ENCODE results near the gene CHPF2.

CHPF2 gene

GRCh38 chr7:151232091-151232916 is at the start of gene CHPF2:
CHPF2 (plus strand) TSS chr7:151232483; CDS start chr7:151234012, 1,529 bp downstream.
- DNase-seq (ENCODE audit: low read depth, low spot score), result peak; percentile 45

- DNase-seq (ENCODE audit: low read depth, low spot score), result no peak
These were observed 46.3 kb upstream of the CHPF2 start for GRCh38 chr7:151185762-151186639.

GRCh38 chr7:151186640-151187408 is 45.5 kb upstream of the CHPF2 start, which contains the start of gene ASB10:
ASB10 (minus strand) TSS chr7:151187250; CDS start chr7:151187130, 120 bp downstream.
- DNase-seq (ENCODE audit: low read depth, low spot score), result no peak

- no peak for DNase-seq (ENCODE audit: low read depth, low spot score)
These were observed 44.7 kb upstream of the CHPF2 start for GRCh38 chr7:151187409-151188251.

GRCh38 chr7:151188252-151188542 is 44.1 kb upstream of the CHPF2 start:
- no peak for DNase-seq (ENCODE audit: low read depth, low spot score)

GRCh38 chr7:151189038-151189437 is 43.2 kb upstream of the CHPF2 start:
- no peak for DNase-seq (ENCODE audit: low read depth, low spot score)

GRCh38 chr7:151191544-151191943 is 40.7 kb upstream of the CHPF2 start:
- DNase-seq (ENCODE audit: low read depth, low spot score), result no peak

GRCh38 chr7:151192002-151192539 is 40.2 kb upstream of the CHPF2 start:
- no peak for DNase-seq (ENCODE audit: low read depth, low spot score)

- DNase-seq (ENCODE audit: low read depth, low spot score), result no peak
These were observed 38.9 kb upstream of the CHPF2 start for GRCh38 chr7:151193203-151193978.

GRCh38 chr7:151194188-151194587 is 38.1 kb upstream of the CHPF2 start:
- no peak for DNase-seq (ENCODE audit: low read depth, low spot score)

- no peak for DNase-seq (ENCODE audit: low read depth, low spot score)
These were observed 36.5 kb upstream of the CHPF2 start for GRCh38 chr7:151195616-151196450.

- no peak for DNase-seq (ENCODE audit: low read depth, low spot score)
These were observed 34.4 kb upstream of the CHPF2 start for GRCh38 chr7:151197932-151198331.

GRCh38 chr7:151198945-151199848 is 33.1 kb upstream of the CHPF2 start:
- no peak for DNase-seq (ENCODE audit: low read depth, low spot score)

- no peak for DNase-seq (ENCODE audit: low read depth, low spot score)
These were observed 30.9 kb upstream of the CHPF2 start for GRCh38 chr7:151201344-151201743.

- DNase-seq (ENCODE audit: low read depth, low spot score), result no peak
These were observed 30.5 kb upstream of the CHPF2 start for GRCh38 chr7:151201751-151202150.

GRCh38 chr7:151202836-151203235 is 29.4 kb upstream of the CHPF2 start:
- DNase-seq (ENCODE audit: low read depth, low spot score), result no peak

GRCh38 chr7:151204383-151205032 is 27.8 kb upstream of the CHPF2 start:
- DNase-seq (ENCODE audit: low read depth, low spot score), result no peak
